ENCODE results near the gene TRIM22. TPM values are rescaled to one million over a fixed set of nuclear protein-coding genes. Genes with fewer than 3 reads are reported as not detected.
"Not testable (repeated sequence)": the region's sequence is repeated elsewhere in the genome, so short reads cannot be mapped to it uniquely, and the experiment has no call there.

The TRIM22 gene
- total RNA-seq, 3 donors from 2014 or later (not counting 1 experiment from before 2014, with no cell fraction given): 304 to 339 (median 334) TPM

DNA sequence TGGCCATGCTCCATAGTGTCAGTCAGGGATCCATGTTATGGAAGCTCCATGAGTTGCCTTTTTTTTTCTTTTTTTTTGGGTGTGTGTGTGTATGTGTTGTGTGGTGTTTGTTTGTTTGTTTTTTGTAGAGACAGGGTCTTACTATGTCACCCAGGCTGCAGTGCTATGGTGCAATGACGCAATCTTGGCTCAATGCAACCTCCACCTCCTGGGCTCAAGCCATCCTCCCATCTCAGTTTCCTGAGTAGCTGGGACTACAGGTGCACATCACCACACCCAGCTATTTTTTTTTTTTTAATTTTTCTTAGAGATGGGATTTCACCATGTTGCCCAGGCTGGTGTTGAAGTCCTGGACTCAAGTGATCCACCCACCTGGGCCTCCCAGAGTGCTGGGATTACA, 1.1 kb upstream of the TRIM22 start:
- TF ChIP-seq, protein P1, sequence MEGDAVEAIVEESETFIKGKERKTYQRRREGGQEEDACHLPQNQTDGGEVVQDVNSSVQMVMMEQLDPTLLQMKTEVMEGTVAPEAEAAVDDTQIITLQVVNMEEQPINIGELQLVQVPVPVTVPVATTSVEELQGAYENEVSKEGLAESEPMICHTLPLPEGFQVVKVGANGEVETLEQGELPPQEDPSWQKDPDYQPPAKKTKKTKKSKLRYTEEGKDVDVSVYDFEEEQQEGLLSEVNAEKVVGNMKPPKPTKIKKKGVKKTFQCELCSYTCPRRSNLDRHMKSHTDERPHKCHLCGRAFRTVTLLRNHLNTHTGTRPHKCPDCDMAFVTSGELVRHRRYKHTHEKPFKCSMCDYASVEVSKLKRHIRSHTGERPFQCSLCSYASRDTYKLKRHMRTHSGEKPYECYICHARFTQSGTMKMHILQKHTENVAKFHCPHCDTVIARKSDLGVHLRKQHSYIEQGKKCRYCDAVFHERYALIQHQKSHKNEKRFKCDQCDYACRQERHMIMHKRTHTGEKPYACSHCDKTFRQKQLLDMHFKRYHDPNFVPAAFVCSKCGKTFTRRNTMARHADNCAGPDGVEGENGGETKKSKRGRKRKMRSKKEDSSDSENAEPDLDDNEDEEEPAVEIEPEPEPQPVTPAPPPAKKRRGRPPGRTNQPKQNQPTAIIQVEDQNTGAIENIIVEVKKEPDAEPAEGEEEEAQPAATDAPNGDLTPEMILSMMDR (IDR thresholded peaks at IDR 0.05): no peak
- H3K36me3 ChIP-seq (ENCODE audit: control insufficient read depth, insufficient read depth, low read length): peaks cover 3% of the 10 kb centered on the region
- peak overlapping the region; percentile 92 for H3K27ac ChIP-seq (ENCODE audit: low read length)
- intact Hi-C loops (cut with micrococcal nuclease): loop anchor here (5.0 to 10.0 kb wide), 3 partner anchors 546 to 1084 kb away; partner anchors contain the start of genes ARFIP2, CNGA4, FHIP1B and TIMM10B
- H3K4me1 ChIP-seq (ENCODE audit: control insufficient read depth, insufficient read depth, low read length): peaks cover 28% of the 10 kb centered on the region
- Mint-ChIP-seq H3K27me3 (ENCODE audit: low read depth in 2 of 2) (no peaks in the 10 kb centered on the region), H3K4me1 (peaks cover 52 to 64% of the 10 kb centered on the region in 2 donors), H3K27ac (peak overlapping the region; percentile 96 to 97), H3K36me3 (no peaks in the 10 kb centered on the region), H3K4me3 (no peak overlapping the region), H3K9me3 (no peaks in the 10 kb centered on the region)
- no peak for ATAC-seq
- DNase-seq: peak in 1 of 2 donors; percentile 15
- H3K4me3 ChIP-seq (ENCODE audit: low read length): no peak overlapping the region
- H3K27me3 ChIP-seq (ENCODE audit: control insufficient read depth, insufficient read depth, low read length): no peaks in the 10 kb centered on the region
- WGBS (ENCODE audit: insufficient coverage): 92% methylated on average over 1 of the region's 1 CpG
- H3K9me3 ChIP-seq (ENCODE audit: control insufficient read depth, insufficient read depth, low read length): no peaks in the 10 kb centered on the region

DNA sequence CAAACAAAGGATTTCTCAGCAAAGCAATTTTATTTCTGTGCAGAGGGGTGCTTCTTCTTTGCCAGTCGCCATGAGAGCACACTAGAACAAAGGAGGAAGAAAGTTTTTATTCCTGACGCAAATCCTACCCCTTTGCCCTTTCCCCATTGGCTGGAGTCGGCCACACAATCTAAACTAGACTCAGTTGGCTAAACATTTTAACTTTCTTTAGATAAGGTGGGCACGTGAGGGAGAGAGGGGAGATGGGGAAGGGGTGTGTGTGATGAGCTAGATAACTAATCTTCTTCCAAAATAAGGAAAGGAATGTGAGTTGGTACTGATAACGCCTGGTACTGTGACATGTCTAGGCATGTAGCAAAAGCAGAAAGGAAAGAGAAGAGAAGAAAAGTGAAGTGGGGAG, 626 bp downstream of the TRIM22 start:
- intact Hi-C loops (cut with micrococcal nuclease): no loop called here
- H3K36me3 Mint-ChIP-seq: no peaks in the 10 kb centered on the region
- H3K9me3 Mint-ChIP-seq: no peaks in the 10 kb centered on the region
- H3K4me3 Mint-ChIP-seq: peak overlapping the region; percentile 97
- H3K27me3 Mint-ChIP-seq (ENCODE audit: low read depth in 2 of 2): no peaks in the 10 kb centered on the region
- Histone ChIP-seq H3K9me3 (ENCODE audit: control insufficient read depth, insufficient read depth, low read length) (no peaks in the 10 kb centered on the region), H3K4me1 (ENCODE audit: control insufficient read depth, insufficient read depth, low read length) (peaks cover 25% of the 10 kb centered on the region), H3K4me3 (ENCODE audit: low read length) (peak overlapping the region; percentile 79), H3K36me3 (ENCODE audit: control insufficient read depth, insufficient read depth, low read length) (peaks cover 12% of the 10 kb centered on the region), H3K27me3 (ENCODE audit: control insufficient read depth, insufficient read depth, low read length) (no peaks in the 10 kb centered on the region), H3K27ac (ENCODE audit: low read length) (peak overlapping the region; percentile 92)
- 0% methylated on average over 2 of the region's 5 CpGs for WGBS (ENCODE audit: insufficient coverage)
- TF ChIP-seq, protein P1 (IDR thresholded peaks at IDR 0.05): no peak
- ATAC-seq: no peak
- peaks cover 48 to 63% of the 10 kb centered on the region in 2 donors for H3K4me1 Mint-ChIP-seq
- peak in 1 of 2 donors; percentile 20 for DNase-seq
- H3K27ac Mint-ChIP-seq: peak overlapping the region; percentile 96 to 97

DNA sequence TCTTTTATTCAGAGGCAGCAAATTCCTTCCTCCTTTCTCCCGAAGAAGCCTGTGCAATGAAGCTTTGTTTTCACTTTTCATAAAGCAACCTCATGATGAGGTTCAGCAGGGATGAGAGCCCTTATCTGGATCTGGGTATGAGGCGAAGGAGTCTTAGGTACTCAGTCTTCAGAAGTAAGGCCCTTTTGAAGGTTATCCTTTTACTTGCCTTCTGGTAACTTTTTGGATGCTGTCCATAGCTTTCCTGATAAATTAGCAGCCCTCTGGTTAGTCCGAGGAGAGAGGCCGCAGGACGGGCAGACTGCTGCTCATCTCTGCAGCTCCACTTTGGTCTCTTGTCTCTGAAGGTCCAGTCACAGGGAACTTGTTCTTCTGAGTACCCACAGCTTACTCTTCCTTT, 1.1 kb downstream of the TRIM22 start:
- H3K36me3 ChIP-seq (ENCODE audit: control insufficient read depth, insufficient read depth, low read length): peaks cover 14% of the 10 kb centered on the region
- Mint-ChIP-seq H3K27me3 (ENCODE audit: low read depth in 2 of 2) (no peaks in the 10 kb centered on the region), H3K4me1 (peaks cover 52 to 65% of the 10 kb centered on the region in 2 donors), H3K27ac (peak overlapping the region; percentile 96 to 97), H3K9me3 (no peaks in the 10 kb centered on the region), H3K36me3 (no peaks in the 10 kb centered on the region), H3K4me3 (peak overlapping the region; percentile 97)
- intact Hi-C loops (cut with micrococcal nuclease): no loop called here
- no peak for ATAC-seq
- peak overlapping the region; percentile 92 for H3K27ac ChIP-seq (ENCODE audit: low read length)
- DNase-seq: peak in 1 of 2 donors; percentile 30
- no peaks in the 10 kb centered on the region for H3K9me3 ChIP-seq (ENCODE audit: control insufficient read depth, insufficient read depth, low read length)
- WGBS (ENCODE audit: insufficient coverage): 2% methylated on average over 5 of the region's 5 CpGs
- TF ChIP-seq, protein P1 (IDR thresholded peaks at IDR 0.05): no peak
- peak overlapping the region; percentile 79 for H3K4me3 ChIP-seq (ENCODE audit: low read length)
- no peaks in the 10 kb centered on the region for H3K27me3 ChIP-seq (ENCODE audit: control insufficient read depth, insufficient read depth, low read length)
- peaks cover 22% of the 10 kb centered on the region for H3K4me1 ChIP-seq (ENCODE audit: control insufficient read depth, insufficient read depth, low read length)

DNA sequence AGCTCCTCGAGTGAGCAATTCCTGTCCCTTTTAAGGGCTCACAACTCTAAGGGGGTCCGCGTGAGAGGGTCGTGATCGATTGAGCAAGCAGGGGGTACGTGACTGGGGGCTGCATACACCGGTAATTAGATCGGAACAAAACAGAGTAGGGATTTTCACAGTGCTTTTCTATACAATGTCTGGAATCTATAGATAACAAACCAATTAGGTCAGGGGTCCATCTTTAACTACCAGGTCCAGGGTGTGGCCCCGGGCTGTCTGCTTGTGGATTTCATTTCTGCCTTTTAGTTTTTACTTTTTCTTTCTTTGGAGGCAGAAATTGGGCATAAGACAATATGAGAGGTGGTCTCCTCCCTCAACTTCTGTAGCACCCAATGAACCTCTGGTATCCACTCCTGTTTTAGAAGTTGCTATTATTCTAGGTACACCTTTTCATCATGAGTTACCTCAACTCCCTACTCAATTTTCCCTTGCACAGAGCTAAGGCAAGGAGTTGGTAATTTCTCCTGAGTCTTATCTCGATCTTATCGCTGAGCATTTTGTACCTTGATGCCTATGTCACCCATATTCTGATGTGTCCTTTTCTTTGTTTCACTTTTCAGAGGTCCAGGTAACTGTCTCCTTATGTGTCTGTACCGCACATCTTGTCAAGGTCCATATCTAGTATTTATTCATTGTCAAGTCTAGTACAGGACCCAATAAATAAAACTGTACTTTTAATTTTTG, 1.8 kb downstream of the TRIM22 start:
- Mint-ChIP-seq H3K27ac (peak overlapping the region; percentile 96 to 97), H3K4me1 (peaks cover 58 to 68% of the 10 kb centered on the region in 2 donors), H3K4me3 (peak overlapping the region; percentile 97)
- H3K27me3 ChIP-seq (ENCODE audit: control insufficient read depth, insufficient read depth, low read length); H3K9me3 ChIP-seq (ENCODE audit: control insufficient read depth, insufficient read depth, low read length); H3K36me3 Mint-ChIP-seq; H3K9me3 Mint-ChIP-seq; intact Hi-C loops (cut with micrococcal nuclease); H3K27me3 Mint-ChIP-seq (ENCODE audit: low read depth in 2 of 2): not testable (repeated sequence)
- Histone ChIP-seq H3K36me3 (ENCODE audit: control insufficient read depth, insufficient read depth, low read length) (peaks cover 21% of the 10 kb centered on the region), H3K4me1 (ENCODE audit: control insufficient read depth, insufficient read depth, low read length) (peaks cover 22% of the 10 kb centered on the region), H3K4me3 (ENCODE audit: low read length) (peak overlapping the region; percentile 79), H3K27ac (ENCODE audit: low read length) (peak overlapping the region; percentile 92)
- DNase-seq (peak in 1 of 2 donors; percentile 39), ATAC-seq (peak in 1 of 3 donors; percentile 21)
- 2% methylated on average over 7 of the region's 12 CpGs for WGBS (ENCODE audit: insufficient coverage)
